H9 (cell line): ENCODE data around the gene KIF21A. TPM values are rescaled to one million over a fixed set of nuclear protein-coding genes. Genes with fewer than 3 reads are reported as not detected.

Experiments used
- DNase-seq: peaks from one replicate; pipeline ENCODE4 v3.0.0-alpha.2; 2017
- H2AFZ ChIP-seq: one replicate; pipeline ENCODE4 v1.6.1; 2013; ENCODE audit warnings: mild to moderate bottlenecking, low read length, control low read depth, moderate library complexity
- H2AK5ac ChIP-seq: 2 replicates; pipeline ENCODE4 v1.6.1; 2013; ENCODE audit warnings: low read length, control low read depth, mixed read lengths; ENCODE audit not compliant: insufficient read length
- H2BK120ac ChIP-seq: one replicate; pipeline ENCODE4 v1.6.1; 2013; ENCODE audit warnings: low read depth, mild to moderate bottlenecking, low read length, control low read depth, inconsistent platforms; ENCODE audit not compliant: poor library complexity, severe bottlenecking
- H2BK12ac ChIP-seq: 2 replicates; pipeline ENCODE4 v1.6.1; 2013; ENCODE audit warnings: low read length, control low read depth, mixed read lengths, low read depth; ENCODE audit not compliant: insufficient read length
- H2BK15ac ChIP-seq: 2 replicates; pipeline ENCODE4 v1.6.1; 2013; ENCODE audit warnings: low read depth, low read length, control low read depth
- H2BK20ac ChIP-seq: one replicate; pipeline ENCODE4 v1.6.1; 2013; ENCODE audit warnings: low read depth, mild to moderate bottlenecking, low read length, control low read depth, inconsistent platforms; ENCODE audit not compliant: poor library complexity, severe bottlenecking
- H2BK5ac ChIP-seq: 2 replicates; pipeline ENCODE4 v1.6.1; 2013; ENCODE audit warnings: low read length, control low read depth, mixed read lengths; ENCODE audit not compliant: insufficient read length
- H3K14ac ChIP-seq: 2 replicates; pipeline ENCODE4 v1.6.1; 2013; ENCODE audit warnings: low read length, control low read depth; ENCODE audit not compliant: insufficient read depth
- H3K18ac ChIP-seq: 2 replicates; pipeline ENCODE4 v1.6.1; 2013; ENCODE audit warnings: low read depth, mild to moderate bottlenecking, mixed read lengths, low read length, control low read depth; ENCODE audit not compliant: insufficient read length
- H3K23ac ChIP-seq: 2 replicates; pipeline ENCODE4 v1.6.1; 2013; ENCODE audit warnings: low read length, control low read depth, mixed read lengths, low read depth; ENCODE audit not compliant: insufficient read length
- H3K23me2 ChIP-seq: 2 replicates; pipeline ENCODE4 v1.6.1; 2013; ENCODE audit warnings: low read depth, mild to moderate bottlenecking, mixed read lengths, low read length, control low read depth; ENCODE audit not compliant: insufficient read length, poor library complexity, severe bottlenecking
- H3K27ac ChIP-seq: 2 replicates; pipeline ENCODE4 v1.5.1; 2013; ENCODE audit warnings: low read length, control low read depth, mixed read lengths, low read depth; ENCODE audit not compliant: insufficient read length
- H3K27me3 ChIP-seq: 2 replicates; pipeline ENCODE4 v1.6.1; 2013; ENCODE audit warnings: low read length, control low read depth, inconsistent platforms; ENCODE audit not compliant: insufficient read depth
- H3K4ac ChIP-seq: 2 replicates; pipeline ENCODE4 v1.6.1; 2013; ENCODE audit warnings: low read depth, mild to moderate bottlenecking, control low read depth, inconsistent platforms, low read length, moderate library complexity
- H3K4me1 ChIP-seq: 2 replicates; pipeline ENCODE4 v1.6.1; 2013; ENCODE audit warnings: low read length, control low read depth, inconsistent platforms; ENCODE audit not compliant: insufficient read depth
- H3K4me2 ChIP-seq: 2 replicates; pipeline ENCODE4 v1.6.1; 2013; ENCODE audit warnings: low read length, control low read depth, mixed read lengths; ENCODE audit not compliant: insufficient read length, insufficient read depth
- H3K56ac ChIP-seq: 2 replicates; pipeline ENCODE4 v1.6.1; 2013; ENCODE audit warnings: low read depth, mild to moderate bottlenecking, mixed read lengths, low read length, control low read depth; ENCODE audit not compliant: insufficient read length
- H3K79me1 ChIP-seq: 2 replicates; pipeline ENCODE4 v1.6.1; 2013; ENCODE audit warnings: low read depth, mild to moderate bottlenecking, moderate library complexity, low read length, control low read depth, inconsistent platforms; ENCODE audit not compliant: insufficient read depth, poor library complexity, severe bottlenecking
- H3K79me2 ChIP-seq: 2 replicates; pipeline ENCODE4 v1.6.1; 2013; ENCODE audit warnings: low read length, control low read depth, inconsistent platforms; ENCODE audit not compliant: insufficient read depth
- H3K9ac ChIP-seq: 2 replicates; pipeline ENCODE4 v1.6.1; 2013; ENCODE audit warnings: low read length, control low read depth, mixed read lengths; ENCODE audit not compliant: insufficient read length; ENCODE audit errors: extremely low read depth
- H3K9me3 ChIP-seq: one replicate; pipeline ENCODE4 v1.6.1; 2013; ENCODE audit warnings: low read depth, low read length, inconsistent platforms; ENCODE audit not compliant: control insufficient read depth
- H3T11ph ChIP-seq: one replicate; pipeline ENCODE4 v1.6.1; 2013; ENCODE audit warnings: mild to moderate bottlenecking, low read length, control low read depth, inconsistent platforms
- H4K20me1 ChIP-seq: one replicate; pipeline ENCODE4 v1.6.1; 2013; ENCODE audit not compliant: control insufficient read depth, insufficient read length, insufficient read depth
- H4K5ac ChIP-seq: 2 replicates; pipeline ENCODE4 v1.6.1; 2013; ENCODE audit warnings: low read depth, mild to moderate bottlenecking, mixed read lengths, low read length, control low read depth; ENCODE audit not compliant: insufficient read length
- H4K8ac ChIP-seq: replicated peaks from 2 replicates; pipeline ENCODE4 v1.6.1; 2013; ENCODE audit warnings: low read length, control low read depth, mixed read lengths, low read depth; ENCODE audit not compliant: insufficient read length
- H4K91ac ChIP-seq: 2 replicates; pipeline ENCODE4 v1.6.1; 2013; ENCODE audit warnings: low read depth, mild to moderate bottlenecking, moderate library complexity, mixed read lengths, low read length, control low read depth; ENCODE audit not compliant: insufficient read length
- H3K27ac Mint-ChIP-seq, 3 experiments: 2 replicates in 2 of 3; 3 replicates in 1 of 3; pipeline ENCODE4 v1.8.0; 2020 to 2021; ENCODE audit warnings: mixed read lengths in 3 of 3, mild to moderate bottlenecking in 1 of 3, moderate library complexity in 1 of 3
- H3K27me3 Mint-ChIP-seq: 2 replicates; pipeline ENCODE4 v1.8.0; 2021; ENCODE audit warnings: low read depth, mild to moderate bottlenecking, moderate library complexity, mixed read lengths
- H3K36me3 Mint-ChIP-seq, 3 experiments: 2 replicates in 2 of 3; 3 replicates in 1 of 3; pipeline ENCODE4 v1.8.0; 2020 to 2021; ENCODE audit warnings: low read depth in 3 of 3, mixed read lengths in 3 of 3; ENCODE audit not compliant: insufficient read depth in 1 of 3
- H3K4me1 Mint-ChIP-seq, 2 experiments: 2 replicates each; pipeline ENCODE4 v1.8.0; 2020; ENCODE audit warnings: mixed read lengths in 2 of 2
- H3K4me3 Mint-ChIP-seq, 2 experiments: 2 replicates in 1 of 2; 3 replicates in 1 of 2; pipeline ENCODE4 v1.8.0; 2020 to 2021; ENCODE audit warnings: mild to moderate bottlenecking in 2 of 2, mixed read lengths in 2 of 2, moderate library complexity in 1 of 2
- H3K9me3 Mint-ChIP-seq, 2 experiments: 2 replicates in 1 of 2; 3 replicates in 1 of 2; pipeline ENCODE4 v1.8.0; 2020; ENCODE audit warnings: mild to moderate bottlenecking in 2 of 2, mixed read lengths in 2 of 2, moderate library complexity in 1 of 2
- WGBS: extraction: QIAGEN DNeasy Blood & Tissue Kit; methylation state at CpG from one replicate; pipeline ENCODE4 v1.1.7; 2013; ENCODE audit warnings: missing lambda C conversion rate, low lambda C conversion rate, mixed read lengths; ENCODE audit not compliant: insufficient read length; ENCODE audit errors: extremely low coverage; 5-methylcytosine and 5-hydroxymethylcytosine counted together
- total RNA-seq: library from RNA; stranded (reverse); gene quantifications from 2 replicates; pipeline ENCODE4 v1.2.1, GENCODE V29; 2021
- TF ChIP-seq, protein P1 (sequence below): fragments of 200-600 bp; sonication (generic); conservative IDR thresholded peaks from 3 replicates; pipeline ENCODE4 v1.8.0; 2021; ENCODE audit warnings: antibody characterized with exemption, mild to moderate bottlenecking

KIF21A gene
- total RNA-seq, 1 experiment from 2014 or later: 17.2 TPM

DNA sequence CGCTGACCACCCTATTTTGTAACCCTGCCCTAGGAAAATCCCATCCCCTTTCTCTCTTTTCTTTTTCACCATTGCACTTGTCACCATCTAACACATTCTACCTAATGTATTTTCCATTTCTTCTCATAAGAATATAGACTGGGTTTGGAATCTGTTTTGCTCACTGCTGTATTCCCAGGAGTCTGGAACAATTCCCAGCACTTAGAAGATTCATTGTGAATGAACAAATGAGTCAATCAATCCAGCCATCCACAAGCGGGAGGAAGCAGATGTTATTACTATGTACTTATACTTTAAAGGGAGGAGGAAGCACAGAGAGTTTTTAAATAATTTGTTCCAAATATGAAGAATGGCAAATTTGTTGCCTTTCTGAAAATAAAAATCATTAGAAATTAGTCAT is 142.1 kb downstream of the KIF21A start:
- Mint-ChIP-seq H3K27me3 (no peaks in the 10 kb centered on the region), H3K9me3 (no peaks in the 10 kb centered on the region), H3K4me1 (no peaks in the 10 kb centered on the region), H3K4me3 (no peak overlapping the region), H3K36me3 (peaks cover 7 to 17% (median 13%) of the 10 kb centered on the region in 3 experiments), H3K27ac (no peak overlapping the region)
- H4K20me1 ChIP-seq: no peaks in the 10 kb centered on the region
- H2AK5ac ChIP-seq: no peak overlapping the region
- H3K79me2 ChIP-seq: no peaks in the 10 kb centered on the region
- no peak overlapping the region for H2BK12ac ChIP-seq
- no peak overlapping the region for H4K8ac ChIP-seq
- no peak overlapping the region for H3K4ac ChIP-seq
- no peaks in the 10 kb centered on the region for H3K4me1 ChIP-seq
- H3K4me2 ChIP-seq: no peak overlapping the region
- no peak for DNase-seq
- H2BK15ac ChIP-seq: no peak overlapping the region
- no peaks in the 10 kb centered on the region for H3K79me1 ChIP-seq
- H2BK5ac ChIP-seq: no peak overlapping the region
- TF ChIP-seq, protein P1, sequence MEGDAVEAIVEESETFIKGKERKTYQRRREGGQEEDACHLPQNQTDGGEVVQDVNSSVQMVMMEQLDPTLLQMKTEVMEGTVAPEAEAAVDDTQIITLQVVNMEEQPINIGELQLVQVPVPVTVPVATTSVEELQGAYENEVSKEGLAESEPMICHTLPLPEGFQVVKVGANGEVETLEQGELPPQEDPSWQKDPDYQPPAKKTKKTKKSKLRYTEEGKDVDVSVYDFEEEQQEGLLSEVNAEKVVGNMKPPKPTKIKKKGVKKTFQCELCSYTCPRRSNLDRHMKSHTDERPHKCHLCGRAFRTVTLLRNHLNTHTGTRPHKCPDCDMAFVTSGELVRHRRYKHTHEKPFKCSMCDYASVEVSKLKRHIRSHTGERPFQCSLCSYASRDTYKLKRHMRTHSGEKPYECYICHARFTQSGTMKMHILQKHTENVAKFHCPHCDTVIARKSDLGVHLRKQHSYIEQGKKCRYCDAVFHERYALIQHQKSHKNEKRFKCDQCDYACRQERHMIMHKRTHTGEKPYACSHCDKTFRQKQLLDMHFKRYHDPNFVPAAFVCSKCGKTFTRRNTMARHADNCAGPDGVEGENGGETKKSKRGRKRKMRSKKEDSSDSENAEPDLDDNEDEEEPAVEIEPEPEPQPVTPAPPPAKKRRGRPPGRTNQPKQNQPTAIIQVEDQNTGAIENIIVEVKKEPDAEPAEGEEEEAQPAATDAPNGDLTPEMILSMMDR: no peak
- no peaks in the 10 kb centered on the region for H3K27me3 ChIP-seq
- no peaks in the 10 kb centered on the region for H3K9me3 ChIP-seq
- no peak overlapping the region for H3K18ac ChIP-seq
- H4K91ac ChIP-seq: no peak overlapping the region
- H3K56ac ChIP-seq: no peak overlapping the region
- WGBS: no CpG with 5 or more reads among the region's 2 CpGs
- H3K23me2 ChIP-seq: no peaks in the 10 kb centered on the region
- H2BK120ac ChIP-seq: no peak overlapping the region
- no peak overlapping the region for H3K14ac ChIP-seq
- no peak overlapping the region for H2AFZ ChIP-seq
- no peak overlapping the region for H2BK20ac ChIP-seq
- H3K27ac ChIP-seq: no peak overlapping the region
- no peak overlapping the region for H4K5ac ChIP-seq
- H3K9ac ChIP-seq: no peak overlapping the region
- no peak overlapping the region for H3T11ph ChIP-seq
- no peak overlapping the region for H3K23ac ChIP-seq
